HepG2 (cell line): ENCODE data around the gene SAP25. TPM values are rescaled to one million over a fixed set of nuclear protein-coding genes. Genes with fewer than 3 reads are reported as not detected.

Experiments
- CBX1 ChIP-seq: IDR thresholded peaks from one replicate; pipeline ENCODE4 v1.6.1; 2016; ENCODE audit warnings: antibody characterized with exemption, low read depth
- HCFC1 ChIP-seq: fragments of 150-350 bp; IDR thresholded peaks from 2 replicates; pipeline ENCODE4 v1.6.1; 2014; ENCODE audit warnings: low read depth, low read length
- NR3C1 ChIP-seq: sonication (generic); formaldehyde crosslinking; IDR thresholded peaks from 2 replicates; pipeline ENCODE4 v1.4.0; 2020; ENCODE audit warnings: missing genetic modification reagents
- RERE ChIP-seq: IDR thresholded peaks from 2 replicates; pipeline ENCODE4 v1.6.1; 2016; ENCODE audit warnings: low read depth, missing genetic modification reagents, missing compliant biosample characterization
- SALL2 ChIP-seq: sonication (generic); formaldehyde crosslinking; IDR thresholded peaks from 2 replicates; pipeline ENCODE4 v1.8.1; 2023; ENCODE audit warnings: mild to moderate bottlenecking, missing genetic modification reagents, inconsistent platforms
- SNRNP70 ChIP-seq: fragments of 200-400 bp; formaldehyde crosslinking; IDR thresholded peaks from 2 replicates; pipeline ENCODE4 v1.6.1; 2017; ENCODE audit warnings: mild to moderate bottlenecking, low read depth, low read length, moderate library complexity
- ZBTB1 ChIP-seq: sonication (generic); formaldehyde crosslinking; IDR thresholded peaks from 2 replicates; pipeline ENCODE4 v1.4.0; 2020; ENCODE audit warnings: missing genetic modification reagents, borderline replicate concordance
- ZBTB7A ChIP-seq: sonication (generic); formaldehyde crosslinking; IDR thresholded peaks from 2 replicates; pipeline ENCODE4 v1.8.0; 2022; ENCODE audit warnings: mild to moderate bottlenecking, missing genetic modification reagents
- ZNF609 ChIP-seq: sonication (generic); formaldehyde crosslinking; IDR thresholded peaks from 2 replicates; pipeline ENCODE4 v1.4.0; 2020; ENCODE audit warnings: mild to moderate bottlenecking, missing genetic modification reagents, borderline replicate concordance
- ZNF746 ChIP-seq: sonication (generic); formaldehyde crosslinking; IDR thresholded peaks from 2 replicates; pipeline ENCODE4 v1.8.0; 2022; ENCODE audit warnings: mild to moderate bottlenecking, missing genetic modification reagents
- polyA plus RNA-seq, 8 experiments: library from polyadenylated mRNA; depleted of rRNA in 3 of 8; stranded (reverse) in 7 of 8; unstranded in 1 of 8; fragments of >200 nt; fragmentation: Illumina TruSeq in 4 of 8; extraction: Trizol in 4 of 8; gene quantifications; 2 replicates each; pipeline versions ENCODE4 v1.2.1 to v1.2.3, GENCODE V29; 2011 to 2016; ENCODE audit warnings: low read depth in 4 of 8, missing spikeins in 1 of 8, mixed read lengths in 1 of 8; ENCODE audit not compliant: insufficient read depth in 1 of 8
- total RNA-seq, 5 experiments: library from RNA; depleted of rRNA; stranded (reverse); fragments of >200 nt; fragmentation: Illumina TruSeq; extraction: Trizol; gene quantifications; 2 replicates each; pipeline ENCODE4 v1.2.3, GENCODE V29; 2016; ENCODE audit warnings: low read depth in 1 of 5
- TF ChIP-seq, protein P1 (sequence below): sonication (generic); formaldehyde crosslinking; IDR thresholded peaks from 2 replicates; pipeline ENCODE4 v1.5.1; 2020; ENCODE audit warnings: missing genetic modification reagents, mild to moderate bottlenecking, borderline replicate concordance
- TF ChIP-seq, protein P2 (sequence below): sonication (generic); formaldehyde crosslinking; conservative IDR thresholded peaks from 2 replicates; pipeline ENCODE4 v1.5.0; 2020; ENCODE audit warnings: missing genetic modification reagents

SAP25 gene
- total and polyA plus RNA-seq, 2 of the 13 experiments (the other 11 are each of a cell fraction or from before 2014, with no cell fraction given), result 0.15 to 0.20 TPM

GRCh38 chr7:100567031-100567730 is 6.5 kb downstream of the SAP25 start (continued):
- TF ChIP-seq ZNF609 (CRISPR knock-in tag), result no peak; the same call in 1 of the 2 replicates
- TF ChIP-seq, protein P1, sequence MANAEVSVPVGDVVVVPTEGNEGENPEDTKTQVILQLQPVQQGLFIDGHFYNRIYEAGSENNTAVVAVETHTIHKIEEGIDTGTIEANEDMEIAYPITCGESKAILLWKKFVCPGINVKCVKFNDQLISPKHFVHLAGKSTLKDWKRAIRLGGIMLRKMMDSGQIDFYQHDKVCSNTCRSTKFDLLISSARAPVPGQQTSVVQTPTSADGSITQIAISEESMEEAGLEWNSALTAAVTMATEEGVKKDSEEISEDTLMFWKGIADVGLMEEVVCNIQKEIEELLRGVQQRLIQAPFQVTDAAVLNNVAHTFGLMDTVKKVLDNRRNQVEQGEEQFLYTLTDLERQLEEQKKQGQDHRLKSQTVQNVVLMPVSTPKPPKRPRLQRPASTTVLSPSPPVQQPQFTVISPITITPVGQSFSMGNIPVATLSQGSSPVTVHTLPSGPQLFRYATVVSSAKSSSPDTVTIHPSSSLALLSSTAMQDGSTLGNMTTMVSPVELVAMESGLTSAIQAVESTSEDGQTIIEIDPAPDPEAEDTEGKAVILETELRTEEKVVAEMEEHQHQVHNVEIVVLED (CRISPR knock-in tag), result 0 out of 2 replicates have a peak, but pooled peaks have one; percentile 5
- TF ChIP-seq, protein P2, sequence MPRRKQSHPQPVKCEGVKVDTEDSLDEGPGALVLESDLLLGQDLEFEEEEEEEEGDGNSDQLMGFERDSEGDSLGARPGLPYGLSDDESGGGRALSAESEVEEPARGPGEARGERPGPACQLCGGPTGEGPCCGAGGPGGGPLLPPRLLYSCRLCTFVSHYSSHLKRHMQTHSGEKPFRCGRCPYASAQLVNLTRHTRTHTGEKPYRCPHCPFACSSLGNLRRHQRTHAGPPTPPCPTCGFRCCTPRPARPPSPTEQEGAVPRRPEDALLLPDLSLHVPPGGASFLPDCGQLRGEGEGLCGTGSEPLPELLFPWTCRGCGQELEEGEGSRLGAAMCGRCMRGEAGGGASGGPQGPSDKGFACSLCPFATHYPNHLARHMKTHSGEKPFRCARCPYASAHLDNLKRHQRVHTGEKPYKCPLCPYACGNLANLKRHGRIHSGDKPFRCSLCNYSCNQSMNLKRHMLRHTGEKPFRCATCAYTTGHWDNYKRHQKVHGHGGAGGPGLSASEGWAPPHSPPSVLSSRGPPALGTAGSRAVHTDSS, result no peak
- TF ChIP-seq HCFC1, result no peak
- TF ChIP-seq ZBTB1 (CRISPR knock-in tag), result no peak
- TF ChIP-seq RERE (CRISPR knock-in tag), result no peak
- TF ChIP-seq SNRNP70, result no peak
- no peak for TF ChIP-seq ZNF746 (CRISPR knock-in tag)
- no peak for TF ChIP-seq NR3C1 (CRISPR knock-in tag)
- no peak for TF ChIP-seq ZBTB7A
- TF ChIP-seq CBX1, result no peak
- TF ChIP-seq SALL2 (CRISPR knock-in tag), result no peak
